GM15510 (cell line): ENCODE data around the gene ADAMTS19.

Source experiments
- POLR2A ChIP-seq: IDR thresholded peaks from 3 replicates; pipeline ENCODE4 v1.6.1; 2011; ENCODE audit warnings: borderline replicate concordance; ENCODE audit not compliant: insufficient read length; ENCODE audit errors: extremely low read depth

ADAMTS19 gene, protein sequence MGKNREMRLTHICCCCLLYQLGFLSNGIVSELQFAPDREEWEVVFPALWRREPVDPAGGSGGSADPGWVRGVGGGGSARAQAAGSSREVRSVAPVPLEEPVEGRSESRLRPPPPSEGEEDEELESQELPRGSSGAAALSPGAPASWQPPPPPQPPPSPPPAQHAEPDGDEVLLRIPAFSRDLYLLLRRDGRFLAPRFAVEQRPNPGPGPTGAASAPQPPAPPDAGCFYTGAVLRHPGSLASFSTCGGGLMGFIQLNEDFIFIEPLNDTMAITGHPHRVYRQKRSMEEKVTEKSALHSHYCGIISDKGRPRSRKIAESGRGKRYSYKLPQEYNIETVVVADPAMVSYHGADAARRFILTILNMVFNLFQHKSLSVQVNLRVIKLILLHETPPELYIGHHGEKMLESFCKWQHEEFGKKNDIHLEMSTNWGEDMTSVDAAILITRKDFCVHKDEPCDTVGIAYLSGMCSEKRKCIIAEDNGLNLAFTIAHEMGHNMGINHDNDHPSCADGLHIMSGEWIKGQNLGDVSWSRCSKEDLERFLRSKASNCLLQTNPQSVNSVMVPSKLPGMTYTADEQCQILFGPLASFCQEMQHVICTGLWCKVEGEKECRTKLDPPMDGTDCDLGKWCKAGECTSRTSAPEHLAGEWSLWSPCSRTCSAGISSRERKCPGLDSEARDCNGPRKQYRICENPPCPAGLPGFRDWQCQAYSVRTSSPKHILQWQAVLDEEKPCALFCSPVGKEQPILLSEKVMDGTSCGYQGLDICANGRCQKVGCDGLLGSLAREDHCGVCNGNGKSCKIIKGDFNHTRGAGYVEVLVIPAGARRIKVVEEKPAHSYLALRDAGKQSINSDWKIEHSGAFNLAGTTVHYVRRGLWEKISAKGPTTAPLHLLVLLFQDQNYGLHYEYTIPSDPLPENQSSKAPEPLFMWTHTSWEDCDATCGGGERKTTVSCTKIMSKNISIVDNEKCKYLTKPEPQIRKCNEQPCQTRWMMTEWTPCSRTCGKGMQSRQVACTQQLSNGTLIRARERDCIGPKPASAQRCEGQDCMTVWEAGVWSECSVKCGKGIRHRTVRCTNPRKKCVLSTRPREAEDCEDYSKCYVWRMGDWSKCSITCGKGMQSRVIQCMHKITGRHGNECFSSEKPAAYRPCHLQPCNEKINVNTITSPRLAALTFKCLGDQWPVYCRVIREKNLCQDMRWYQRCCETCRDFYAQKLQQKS

GRCh38 chr5:129459777-129460671 lies at the start of gene ADAMTS19:
TSS of gene ADAMTS19 (plus strand) at chr5:129460298. CDS start at chr5:129460392, 94 bp downstream.
- TF ChIP-seq POLR2A: no peak

DNA sequence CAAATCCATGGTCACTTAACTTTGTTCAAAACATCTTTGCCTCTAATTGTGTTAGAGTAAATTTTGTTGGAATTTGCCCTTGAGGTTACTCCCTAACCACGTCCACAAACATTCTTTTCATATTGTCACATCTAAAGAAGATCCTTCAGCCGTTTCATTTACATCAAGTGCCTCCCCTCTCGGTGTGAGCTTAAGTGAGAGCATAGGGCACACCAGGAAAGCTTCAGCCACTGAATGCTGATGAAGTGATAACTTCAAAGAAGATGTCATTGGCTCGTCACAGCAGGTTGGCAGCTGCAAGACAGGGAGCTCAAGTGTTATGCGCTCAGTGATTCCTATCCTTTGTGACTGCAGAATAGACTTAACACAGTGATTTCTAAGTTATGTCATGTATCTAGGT lies 49.6 kb upstream of the ADAMTS19 start:
- no peak for TF ChIP-seq POLR2A

GRCh38 chr5:129412721-129413120 lies 47.4 kb upstream of the ADAMTS19 start:
- no peak for TF ChIP-seq POLR2A

DNA sequence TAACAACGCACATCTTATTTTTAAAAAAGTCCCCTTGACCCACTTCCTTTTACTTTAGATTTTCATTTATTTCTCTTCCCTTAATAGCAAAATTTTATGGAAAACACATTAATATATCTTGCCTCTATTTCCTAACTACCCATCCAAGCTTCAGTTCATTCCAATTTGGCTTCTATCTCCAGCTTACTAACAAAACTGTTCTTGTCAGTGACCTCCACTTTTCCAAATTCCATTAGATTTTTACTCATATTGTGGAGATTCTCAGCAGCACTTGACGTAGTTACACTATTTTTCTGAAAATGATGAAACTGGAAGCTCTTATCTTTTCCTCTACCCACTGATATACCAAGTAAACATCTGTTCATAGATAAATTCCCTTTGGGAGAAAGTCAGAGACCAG lies 46.5 kb upstream of the ADAMTS19 start:
- TF ChIP-seq POLR2A: no peak

GRCh38 chr5:129419292-129419691 lies 40.8 kb upstream of the ADAMTS19 start:
- no peak for TF ChIP-seq POLR2A

- TF ChIP-seq POLR2A: no peak
Measured at GRCh38 chr5:129425031-129425430, 35.1 kb upstream of the ADAMTS19 start.

GRCh38 chr5:129426071-129426470 lies 34.0 kb upstream of the ADAMTS19 start:
- TF ChIP-seq POLR2A: no peak

DNA sequence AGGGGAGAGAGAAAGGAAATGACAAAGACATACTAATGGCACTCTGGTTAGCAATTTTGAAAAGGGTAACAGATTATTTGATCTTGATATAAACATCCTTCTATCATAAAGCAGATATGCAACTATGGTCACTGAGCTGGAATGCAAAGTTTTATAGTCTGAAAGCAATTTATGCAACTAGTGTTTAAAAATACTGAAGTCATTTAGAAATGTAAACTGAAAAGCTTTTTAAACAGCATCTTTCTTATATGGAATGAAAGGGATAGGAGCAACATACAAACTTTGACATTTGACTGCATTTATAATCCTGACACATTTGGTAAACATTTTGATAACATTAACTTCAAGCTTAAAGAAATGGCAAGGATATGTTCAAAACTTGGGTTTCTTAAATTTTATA lies 28.7 kb upstream of the ADAMTS19 start:
- TF ChIP-seq POLR2A: no peak

- TF ChIP-seq POLR2A: no peak
Measured at GRCh38 chr5:129438322-129438721, 21.8 kb upstream of the ADAMTS19 start.

- TF ChIP-seq POLR2A: no peak
Measured at GRCh38 chr5:129440424-129440823, 19.7 kb upstream of the ADAMTS19 start.

GRCh38 chr5:129441096-129441495 lies 19.0 kb upstream of the ADAMTS19 start:
- TF ChIP-seq POLR2A: no peak

GRCh38 chr5:129445379-129445778 lies 14.7 kb upstream of the ADAMTS19 start:
- no peak for TF ChIP-seq POLR2A

DNA sequence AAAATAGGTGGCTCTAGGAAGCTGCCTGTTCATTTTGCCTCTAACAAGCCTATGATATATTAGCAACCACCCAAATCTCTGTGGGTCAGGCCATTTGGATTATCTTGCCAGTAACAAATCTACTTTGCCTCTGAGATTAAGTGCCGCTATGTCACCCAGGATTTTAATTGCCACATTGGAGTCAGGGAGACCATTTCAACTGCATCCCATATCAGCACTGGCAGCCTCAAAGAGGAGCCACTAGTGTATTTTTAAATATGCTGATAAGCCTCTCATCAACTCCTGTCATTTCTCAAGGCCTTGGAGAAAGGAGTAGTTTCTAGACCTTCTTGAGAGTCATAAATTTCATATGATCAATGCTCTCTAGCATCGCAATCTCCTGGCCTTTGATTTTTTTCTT lies 12.1 kb upstream of the ADAMTS19 start:
- no peak for TF ChIP-seq POLR2A

GRCh38 chr5:129448654-129449053 lies 11.4 kb upstream of the ADAMTS19 start:
- no peak for TF ChIP-seq POLR2A
